SK-N-MC (cell line): ENCODE results near the gene PALMD.
A peak's percentile ranks its signal among the peaks of the same experiment; 100 is the strongest.

Experiments
- DNase-seq: peaks from one replicate; pipeline ENCODE4 v3.0.0-alpha.2; 2011; ENCODE audit warnings: low read depth, low spot score
- H3K27ac ChIP-seq: fragments of 200-600 bp; sonication (generic); 2 replicates; pipeline ENCODE4 v1.5.1; 2016; ENCODE audit warnings: mixed run types
- H3K36me3 ChIP-seq: fragments of 200-600 bp; sonication (generic); 2 replicates; pipeline ENCODE4 v1.6.1; 2017; ENCODE audit warnings: antibody characterized with exemption, low read length, mixed read lengths; ENCODE audit not compliant: insufficient read depth
- H3K4me3 ChIP-seq: fragments of 200-600 bp; sonication (generic); 2 replicates; pipeline ENCODE4 v1.5.1; 2016
- H3K9ac ChIP-seq: fragments of 200-600 bp; sonication (generic); 2 replicates; pipeline ENCODE4 v1.8.0; 2017; ENCODE audit warnings: mixed run types, mixed read lengths; ENCODE audit not compliant: insufficient read length
- H3K9me3 ChIP-seq: fragments of 200-600 bp; sonication (generic); 2 replicates; pipeline ENCODE4 v1.6.1; 2017; ENCODE audit warnings: low read depth, mild to moderate bottlenecking, antibody characterized with exemption, low read length, moderate library complexity, mixed read lengths
- EZH2 ChIP-seq: fragments of 200-600 bp; sonication (generic); IDR thresholded peaks from one replicate; pipeline ENCODE4 v1.6.1; 2017; ENCODE audit warnings: antibody characterized with exemption
- FOXP2 ChIP-seq: optimal IDR thresholded peaks from 2 replicates; pipeline ENCODE3; 2011; ENCODE audit warnings: mild to moderate bottlenecking, moderate library complexity; ENCODE audit not compliant: insufficient read depth; ENCODE audit errors: extremely low read length, control extremely low read depth
- POLR2AphosphoS5 ChIP-seq: IDR thresholded peaks from 2 replicates; pipeline ENCODE4 v1.6.1; 2012; ENCODE audit warnings: mild to moderate bottlenecking, low read depth, low read length, borderline replicate concordance

The PALMD gene

GRCh38 chr1:99622702-99623347, 23.1 kb upstream of the PALMD start:
- DNase-seq, result no peak
- no peaks in the 10 kb centered on the region for H3K9me3 ChIP-seq
- no peak for TF ChIP-seq FOXP2
- TF ChIP-seq POLR2AphosphoS5, result no peak
- no peaks in the 10 kb centered on the region for H3K36me3 ChIP-seq
- no peak overlapping the region for H3K4me3 ChIP-seq
- H3K27ac ChIP-seq, result no peak overlapping the region
- H3K9ac ChIP-seq, result no peak overlapping the region

- Histone ChIP-seq H3K9me3 (no peaks in the 10 kb centered on the region), H3K4me3 (no peak overlapping the region), H3K36me3 (no peaks in the 10 kb centered on the region), H3K9ac (no peak overlapping the region), H3K27ac (no peak overlapping the region)
- no peak for DNase-seq
- TF ChIP-seq FOXP2 (no peak), POLR2AphosphoS5 (no peak), EZH2 (no peak)
Measured at GRCh38 chr1:99623554-99623953, 22.4 kb upstream of the PALMD start.

DNA sequence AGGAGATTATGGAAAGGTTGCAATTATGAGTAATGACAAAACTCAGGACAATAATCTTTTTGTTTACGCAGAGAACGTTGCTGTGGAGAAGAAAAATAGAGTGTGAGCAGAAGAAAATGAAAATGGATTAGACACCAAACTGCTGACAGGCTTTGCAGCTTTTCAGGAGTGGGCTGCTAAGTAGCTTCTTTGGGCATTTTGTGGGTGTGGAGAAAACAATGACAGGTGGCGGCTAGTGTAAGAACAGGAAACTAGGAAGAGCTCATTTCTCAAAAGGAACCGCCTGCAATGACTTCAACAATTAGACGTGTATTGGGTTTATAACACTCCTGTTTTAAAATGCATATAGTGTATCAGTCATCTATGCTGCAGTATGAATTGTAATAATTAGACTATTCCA, 18.3 kb upstream of the PALMD start:
- no peak overlapping the region for H3K9ac ChIP-seq
- TF ChIP-seq EZH2 (no peak), POLR2AphosphoS5 (no peak), FOXP2 (no peak)
- no peak overlapping the region for H3K4me3 ChIP-seq
- H3K9me3 ChIP-seq, result no peaks in the 10 kb centered on the region
- no peaks in the 10 kb centered on the region for H3K36me3 ChIP-seq
- DNase-seq, result no peak
- no peak overlapping the region for H3K27ac ChIP-seq

GRCh38 chr1:99629164-99629563, 16.7 kb upstream of the PALMD start:
- Histone ChIP-seq H3K9ac (no peak overlapping the region), H3K27ac (no peak overlapping the region), H3K4me3 (no peak overlapping the region), H3K9me3 (no peaks in the 10 kb centered on the region), H3K36me3 (no peaks in the 10 kb centered on the region)
- no peak for TF ChIP-seq POLR2AphosphoS5
- TF ChIP-seq EZH2, result no peak
- TF ChIP-seq FOXP2, result no peak
- DNase-seq, result no peak

DNA sequence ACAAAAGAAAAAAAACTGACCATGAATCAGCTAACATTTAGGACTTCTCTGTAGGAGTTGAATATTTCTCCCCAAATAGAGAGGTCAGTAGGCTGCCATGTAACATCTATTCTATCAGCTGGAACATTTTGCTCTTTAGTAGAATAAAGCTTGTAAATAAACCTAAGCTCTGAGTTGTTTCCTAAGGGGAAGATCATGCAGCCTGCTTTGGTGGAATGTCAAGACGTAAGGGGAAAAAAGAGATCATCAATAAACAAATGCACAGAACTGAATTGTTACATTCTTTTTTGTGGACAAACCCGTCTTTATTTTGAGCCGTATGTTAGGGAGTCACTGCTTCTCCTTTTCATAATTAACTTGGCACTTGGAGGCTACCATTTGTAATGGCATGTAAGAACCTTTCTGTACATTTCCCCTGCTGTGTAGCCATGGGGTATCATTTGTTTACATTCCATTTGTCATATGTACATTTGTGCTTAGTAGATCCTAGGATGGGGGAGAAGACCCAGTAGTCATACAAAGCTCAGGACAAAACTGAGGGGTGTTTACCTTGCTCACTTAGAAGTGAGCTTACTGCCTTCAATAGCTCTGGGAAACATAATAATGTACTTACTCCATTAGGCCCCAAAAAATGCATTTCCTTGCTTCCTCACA, 10.8 kb upstream of the PALMD start:
- Histone ChIP-seq H3K9ac (no peak overlapping the region), H3K36me3 (no peaks in the 10 kb centered on the region), H3K27ac (0 out of 2 replicates have a peak overlapping the region, but pooled peaks have one; percentile 89), H3K4me3 (no peak overlapping the region), H3K9me3 (no peaks in the 10 kb centered on the region)
- TF ChIP-seq EZH2, result no peak
- TF ChIP-seq FOXP2, result no peak
- TF ChIP-seq POLR2AphosphoS5, result no peak
- no peak for DNase-seq

DNA sequence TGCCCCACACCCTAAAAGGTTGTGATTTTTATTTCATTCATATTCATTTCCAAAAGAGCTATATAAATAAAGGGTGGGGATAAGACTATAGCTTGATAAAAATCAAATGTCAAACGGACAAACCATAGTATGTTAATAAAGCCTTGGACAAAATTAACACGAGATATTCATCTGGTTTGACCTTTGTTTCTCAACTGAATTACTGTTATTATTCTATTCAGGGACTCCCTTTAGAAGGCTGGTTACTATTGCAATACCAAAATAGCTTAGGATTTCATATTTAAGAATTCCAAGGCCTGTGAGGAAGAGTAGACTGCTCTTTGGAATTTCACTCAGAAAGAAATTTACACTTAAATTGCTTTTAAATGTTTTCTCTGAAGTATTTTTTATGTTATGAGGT, 10.2 kb upstream of the PALMD start:
- H3K27ac ChIP-seq, result peak overlapping the region; percentile 89
- H3K36me3 ChIP-seq, result no peaks in the 10 kb centered on the region
- H3K4me3 ChIP-seq, result 0 out of 2 replicates have a peak overlapping the region, but pooled peaks have one; percentile 1
- no peak for DNase-seq
- no peaks in the 10 kb centered on the region for H3K9me3 ChIP-seq
- H3K9ac ChIP-seq, result no peak overlapping the region
- TF ChIP-seq EZH2 (no peak), FOXP2 (no peak), POLR2AphosphoS5 (no peak)

DNA sequence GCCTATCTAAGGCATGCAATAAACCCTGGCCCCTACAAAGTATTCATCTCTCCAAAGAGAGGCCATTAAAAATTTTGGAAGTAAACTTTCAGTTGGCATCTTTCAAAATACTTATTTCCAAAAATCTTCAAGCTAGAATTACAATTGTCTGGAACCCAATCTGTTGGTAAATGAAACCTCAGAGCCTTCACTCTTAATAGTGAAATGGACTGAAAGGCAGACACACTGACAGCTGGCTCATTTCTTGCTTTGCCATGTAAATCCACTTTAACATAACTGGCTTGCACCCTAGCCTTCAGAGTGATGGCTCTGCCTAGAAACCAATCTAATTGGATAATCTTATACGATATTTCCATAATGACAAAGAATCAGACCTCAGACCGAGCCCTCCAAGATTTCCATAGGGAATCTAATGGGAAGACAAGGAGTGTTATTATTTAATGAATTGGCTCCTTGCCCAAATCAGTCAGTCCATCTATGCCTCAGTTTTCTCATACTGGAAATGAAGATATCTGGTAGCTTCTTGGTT, 9.2 kb upstream of the PALMD start:
- Histone ChIP-seq H3K27ac (peak overlapping the region; percentile 89), H3K36me3 (no peaks in the 10 kb centered on the region), H3K9ac (no peak overlapping the region), H3K9me3 (no peaks in the 10 kb centered on the region), H3K4me3 (no peak overlapping the region)
- TF ChIP-seq FOXP2 (no peak), POLR2AphosphoS5 (no peak), EZH2 (no peak)
- no peak for DNase-seq

- H3K4me3 ChIP-seq, result no peak overlapping the region
- no peak overlapping the region for H3K9ac ChIP-seq
- DNase-seq, result no peak
- H3K27ac ChIP-seq, result no peak overlapping the region
- no peaks in the 10 kb centered on the region for H3K9me3 ChIP-seq
- no peak for TF ChIP-seq FOXP2
- TF ChIP-seq POLR2AphosphoS5, result no peak
- no peak for TF ChIP-seq EZH2
- H3K36me3 ChIP-seq, result no peaks in the 10 kb centered on the region
Measured at GRCh38 chr1:99638853-99639252, 7.1 kb upstream of the PALMD start.

DNA sequence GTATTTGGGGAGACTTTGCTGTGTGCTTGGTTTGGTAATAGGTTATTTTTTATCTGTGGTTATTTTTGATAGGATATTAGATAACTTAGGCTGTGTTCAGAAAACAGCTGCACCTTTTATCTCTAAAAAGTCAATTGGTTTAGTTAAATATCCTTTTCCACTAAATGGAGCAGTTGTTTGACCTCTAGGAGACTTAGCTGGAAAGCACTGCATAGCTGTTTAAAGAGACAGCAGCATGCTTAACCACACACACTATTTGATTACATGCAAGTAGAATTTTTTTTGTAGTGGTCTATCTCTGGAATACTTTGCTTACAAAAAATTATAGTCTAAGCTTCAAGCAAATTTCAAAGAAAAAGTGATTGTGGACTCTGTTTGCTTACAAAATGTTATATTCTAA, 6.5 kb upstream of the PALMD start:
- Histone ChIP-seq H3K36me3 (no peaks in the 10 kb centered on the region), H3K27ac (no peak overlapping the region), H3K4me3 (no peak overlapping the region), H3K9me3 (no peaks in the 10 kb centered on the region), H3K9ac (no peak overlapping the region)
- TF ChIP-seq FOXP2, result no peak
- TF ChIP-seq POLR2AphosphoS5, result no peak
- TF ChIP-seq EZH2, result no peak
- no peak for DNase-seq
